ENCODE measurements around the gene EPG5.

DNA sequence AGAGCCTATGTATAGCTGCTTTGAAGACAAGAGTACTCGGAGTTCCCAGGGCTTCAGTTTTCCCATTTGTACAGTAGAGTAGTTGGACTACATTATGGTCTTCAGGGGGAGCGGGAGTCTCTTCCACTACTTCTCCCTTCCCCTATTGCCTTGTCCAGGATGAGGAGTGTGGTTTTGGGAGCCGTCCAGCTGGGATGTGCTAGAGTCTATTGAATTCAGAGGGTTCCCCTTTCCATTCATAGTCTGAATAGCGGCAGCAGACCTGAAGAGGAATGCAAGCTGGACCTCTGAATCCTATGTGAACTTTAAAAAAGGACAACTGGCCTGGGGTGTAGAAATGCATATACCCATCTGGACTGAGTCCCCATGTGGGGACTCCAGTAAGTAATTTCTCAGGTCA, 43.5 kb upstream of the EPG5 start:
- TF ChIP-seq, protein P1, sequence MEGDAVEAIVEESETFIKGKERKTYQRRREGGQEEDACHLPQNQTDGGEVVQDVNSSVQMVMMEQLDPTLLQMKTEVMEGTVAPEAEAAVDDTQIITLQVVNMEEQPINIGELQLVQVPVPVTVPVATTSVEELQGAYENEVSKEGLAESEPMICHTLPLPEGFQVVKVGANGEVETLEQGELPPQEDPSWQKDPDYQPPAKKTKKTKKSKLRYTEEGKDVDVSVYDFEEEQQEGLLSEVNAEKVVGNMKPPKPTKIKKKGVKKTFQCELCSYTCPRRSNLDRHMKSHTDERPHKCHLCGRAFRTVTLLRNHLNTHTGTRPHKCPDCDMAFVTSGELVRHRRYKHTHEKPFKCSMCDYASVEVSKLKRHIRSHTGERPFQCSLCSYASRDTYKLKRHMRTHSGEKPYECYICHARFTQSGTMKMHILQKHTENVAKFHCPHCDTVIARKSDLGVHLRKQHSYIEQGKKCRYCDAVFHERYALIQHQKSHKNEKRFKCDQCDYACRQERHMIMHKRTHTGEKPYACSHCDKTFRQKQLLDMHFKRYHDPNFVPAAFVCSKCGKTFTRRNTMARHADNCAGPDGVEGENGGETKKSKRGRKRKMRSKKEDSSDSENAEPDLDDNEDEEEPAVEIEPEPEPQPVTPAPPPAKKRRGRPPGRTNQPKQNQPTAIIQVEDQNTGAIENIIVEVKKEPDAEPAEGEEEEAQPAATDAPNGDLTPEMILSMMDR (IDR thresholded peaks at IDR 0.05), result no peak
- TF ChIP-seq POLR2AphosphoS5 (IDR thresholded peaks at IDR 0.05) (no peak), EP300 (IDR thresholded peaks at IDR 0.05) (no peak)

Data from esophagus muscularis mucosa (tissue), 4 donors.